ENCODE data around the gene PDE6B.
"Not testable (repeated sequence)": the region's sequence is repeated elsewhere in the genome, so short reads cannot be mapped to it uniquely, and the experiment has no call there.

PDE6B gene

GRCh38 chr4:658681-659667 lies 33.6 kb downstream of the PDE6B start:
- no peak for DNase-seq

- DNase-seq, result no peak
These were observed 34.5 kb downstream of the PDE6B start for GRCh38 chr4:659851-660250.

GRCh38 chr4:660401-660800 lies 35.0 kb downstream of the PDE6B start:
- no peak for DNase-seq

DNA sequence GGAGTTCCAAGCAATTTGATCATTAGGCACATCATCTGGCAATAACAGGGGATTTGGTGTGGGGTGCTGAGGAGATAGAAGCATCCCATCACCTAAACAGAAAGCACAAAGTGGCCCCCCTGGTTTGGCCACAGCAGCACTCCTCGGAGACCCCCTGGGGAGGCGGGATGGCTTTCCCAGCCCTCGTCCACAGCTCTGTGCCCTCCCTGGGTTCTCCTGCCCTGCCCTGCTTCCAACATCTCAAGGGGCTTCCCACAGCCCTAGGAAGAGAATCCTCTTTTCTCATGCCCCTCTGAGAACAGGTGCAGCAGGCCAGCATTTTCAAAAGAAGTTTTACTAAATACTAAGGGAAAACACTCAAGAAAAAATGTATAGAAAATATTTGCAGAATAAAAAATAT lies 35.9 kb downstream of the PDE6B start:
- no peak for DNase-seq

DNA sequence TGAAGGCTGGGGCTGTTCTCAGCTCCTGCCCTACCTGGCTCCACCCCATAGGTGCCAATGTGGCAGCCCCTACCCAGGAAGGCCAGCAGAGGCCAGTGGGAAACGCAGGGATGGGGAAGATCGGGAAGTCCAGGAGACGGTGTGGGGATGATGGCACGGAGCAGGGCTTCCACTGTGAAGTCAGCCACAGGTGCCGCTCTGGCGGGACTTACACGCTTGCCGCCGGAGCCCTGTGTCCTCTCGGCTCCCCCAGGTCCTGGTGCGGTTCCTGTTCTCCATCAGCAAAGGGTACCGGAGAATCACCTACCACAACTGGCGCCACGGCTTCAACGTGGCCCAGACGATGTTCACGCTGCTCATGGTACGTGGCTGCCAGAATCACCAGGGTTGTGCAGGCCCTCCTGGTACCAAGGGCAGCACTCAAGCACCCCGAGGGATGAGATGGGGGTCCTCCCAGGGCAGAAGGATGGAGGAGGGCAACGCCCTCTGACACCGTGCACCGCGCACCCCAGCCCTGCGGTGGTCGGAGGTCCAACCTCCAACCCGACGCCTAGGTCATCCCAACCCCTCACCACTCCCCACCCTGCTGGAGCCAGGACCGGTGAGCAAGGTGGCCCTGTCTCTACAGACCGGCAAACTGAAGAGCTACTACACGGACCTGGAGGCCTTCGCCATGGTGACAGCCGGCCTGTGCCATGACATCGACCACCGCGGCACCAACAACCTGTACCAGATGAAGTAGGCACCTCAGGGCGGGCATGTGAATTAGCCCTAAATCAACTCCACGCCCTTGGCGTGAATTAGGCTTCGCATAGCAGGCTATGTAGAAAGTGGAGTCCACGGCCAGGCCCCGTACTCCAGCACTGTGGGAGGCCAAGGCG lies 36.7 kb downstream of the PDE6B start:
- no peak for DNase-seq

GRCh38 chr4:663046-663437 lies 37.7 kb downstream of the PDE6B start:
- no peak for DNase-seq

GRCh38 chr4:663438-664428 lies 38.4 kb downstream of the PDE6B start:
- no peak for DNase-seq

DNA sequence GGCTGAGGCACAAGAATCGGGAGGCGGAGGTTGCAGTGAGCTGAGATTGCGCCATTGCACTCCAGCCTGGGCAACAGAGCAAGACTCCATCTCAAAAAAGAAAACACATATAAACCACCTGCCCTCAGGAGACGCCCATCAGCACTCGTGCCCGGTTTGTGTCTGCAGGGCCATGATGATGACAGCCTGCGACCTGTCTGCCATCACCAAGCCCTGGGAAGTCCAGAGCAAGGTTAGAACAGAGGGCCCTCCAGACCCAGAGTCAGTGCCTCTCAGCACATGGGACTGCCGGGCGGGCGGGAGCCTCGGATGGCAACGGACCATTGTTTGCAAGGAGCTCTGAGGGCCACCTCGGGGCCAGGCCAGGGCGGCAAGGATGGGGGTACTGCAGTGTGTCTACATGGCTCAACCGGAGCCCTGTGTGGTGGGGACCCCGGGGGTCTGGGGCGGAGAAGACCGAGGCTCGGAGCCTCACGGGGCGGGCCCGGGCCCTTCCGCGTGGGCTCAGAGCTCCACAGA lies 39.4 kb downstream of the PDE6B start:
- DNase-seq, result no peak

DNA sequence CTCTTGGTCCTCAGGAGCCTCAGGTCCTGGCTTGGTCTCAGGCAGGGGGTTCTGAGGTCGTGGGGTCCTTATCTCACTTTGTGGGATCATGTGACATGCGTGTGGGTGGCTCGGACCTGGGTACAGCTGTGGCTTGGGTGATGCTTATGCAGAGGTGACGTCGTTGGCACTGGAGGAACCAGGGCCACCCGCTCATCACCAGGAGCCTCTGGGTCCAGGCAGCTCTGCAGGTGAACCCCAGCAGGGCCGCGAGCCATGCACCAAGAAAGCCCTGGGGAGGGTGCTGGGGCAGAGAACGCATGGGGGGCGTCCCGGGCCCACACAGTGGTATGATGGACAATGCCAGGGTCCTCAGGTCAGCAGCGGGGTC lies 40.0 kb downstream of the PDE6B start:
- no peak for DNase-seq

DNA sequence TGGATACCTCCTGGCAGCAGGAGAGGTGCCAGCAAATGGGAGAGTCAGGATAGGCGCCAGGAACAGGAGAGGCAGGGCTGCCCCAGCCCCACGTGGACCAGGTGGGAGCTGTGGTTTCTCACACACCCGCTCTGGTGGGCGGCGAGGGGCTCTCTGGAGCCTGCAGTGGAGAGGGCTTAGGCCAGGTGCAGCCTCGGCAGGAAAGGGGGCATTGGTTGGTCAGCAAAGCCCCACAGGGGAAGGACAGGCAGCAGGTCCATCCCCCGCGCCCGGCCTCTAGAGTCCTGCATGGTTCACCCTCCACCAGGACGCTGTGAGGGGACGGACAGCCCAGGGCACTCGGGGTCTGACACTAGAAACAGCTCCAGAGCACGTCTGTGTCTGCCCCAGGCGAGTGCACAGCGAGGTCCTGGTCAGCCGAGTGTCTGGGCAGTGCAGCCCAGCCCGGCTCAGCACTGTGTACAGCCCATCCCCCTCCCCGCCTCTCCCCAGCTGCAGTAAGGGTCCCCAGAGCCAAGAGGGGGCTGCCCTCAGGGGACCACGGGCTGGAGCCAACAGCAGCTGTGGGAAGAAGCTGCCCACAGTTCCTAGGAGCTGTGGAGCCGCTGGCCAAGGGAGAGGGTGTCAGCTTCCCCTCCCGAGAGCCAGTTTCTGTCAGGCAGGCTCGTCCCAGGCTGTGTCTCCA lies 40.5 kb downstream of the PDE6B start:
- DNase-seq, result no peak

DNA sequence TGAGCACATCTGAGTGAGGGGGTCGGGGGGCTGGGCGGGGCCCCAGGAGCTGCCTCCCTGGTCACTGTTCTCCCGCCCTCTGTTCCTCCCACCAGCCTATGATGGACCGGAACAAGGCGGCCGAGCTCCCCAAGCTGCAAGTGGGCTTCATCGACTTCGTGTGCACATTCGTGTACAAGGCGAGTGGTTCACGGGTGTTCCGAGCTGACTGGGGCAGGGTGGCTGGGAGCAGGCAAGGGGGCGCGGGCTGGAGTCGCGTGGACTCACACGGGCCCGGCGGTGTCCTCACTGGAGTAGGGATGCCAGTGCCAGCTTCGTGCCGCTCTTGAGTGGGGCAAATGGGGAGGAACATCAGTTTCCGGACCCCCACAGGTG lies 41.0 kb downstream of the PDE6B start:
- no peak for DNase-seq

GRCh38 chr4:666822-667544 lies 41.6 kb downstream of the PDE6B start:
- DNase-seq, result no peak

DNA sequence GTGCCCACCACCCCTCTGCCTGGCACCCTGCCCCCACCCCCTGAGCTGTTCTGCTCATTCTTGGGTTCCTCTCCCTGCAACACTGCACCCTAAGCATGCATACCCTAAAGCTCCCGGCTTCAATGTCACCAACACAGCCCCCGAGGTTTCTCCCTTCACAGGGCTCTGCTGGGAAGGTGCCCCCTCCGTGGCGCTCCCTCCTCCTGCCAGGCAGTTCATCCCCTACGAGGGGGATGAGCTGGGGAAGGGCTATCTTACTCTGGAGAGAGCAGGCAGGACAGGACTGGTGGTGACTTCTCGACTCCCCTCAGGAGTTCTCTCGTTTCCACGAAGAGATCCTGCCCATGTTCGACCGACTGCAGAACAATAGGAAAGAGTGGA lies 42.2 kb downstream of the PDE6B start:
- DNase-seq, result no peak

GRCh38 chr4:668219-668618 lies 42.8 kb downstream of the PDE6B start:
- not testable (repeated sequence) for DNase-seq

GRCh38 chr4:669806-670559 lies 44.6 kb downstream of the PDE6B start:
- DNase-seq, result not testable (repeated sequence)

DNA sequence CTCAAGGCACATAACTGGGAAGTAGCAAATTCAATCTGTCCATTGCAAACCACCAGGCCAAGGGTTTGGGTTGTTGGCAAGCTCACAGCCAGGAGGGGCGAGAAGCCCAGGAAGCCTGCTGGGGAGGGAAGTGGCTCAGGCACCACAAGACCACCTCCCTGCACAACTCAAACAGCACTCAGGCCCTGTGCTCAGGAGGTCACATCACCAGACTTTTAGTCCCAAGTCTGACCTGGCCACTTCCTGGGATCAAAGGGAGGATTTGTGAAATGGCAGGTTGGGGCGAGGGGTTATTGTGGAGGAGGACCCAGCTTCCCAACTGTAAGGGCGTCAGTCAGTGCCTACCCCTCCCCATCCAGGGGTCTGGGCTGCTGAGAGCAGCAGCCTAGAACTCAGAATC lies 46.4 kb downstream of the PDE6B start:
- DNase-seq, result no peak

- no peak for DNase-seq
These were observed 48.1 kb downstream of the PDE6B start for GRCh38 chr4:673349-674091.

- peak; percentile 81 for DNase-seq
These were observed 49.0 kb downstream of the PDE6B start, which contains the start of the genes ATP5ME and MYL5 for GRCh38 chr4:674172-675035. ATP5ME (minus strand) TSS chr4:674276; CDS start chr4:674247, 29 bp downstream. MYL5 (plus strand) TSS chr4:674542; CDS start chr4:678027, 3,485 bp downstream.
